H1 (cell line): ENCODE results near the gene IFT122. TPM values are rescaled to one million over a fixed set of nuclear protein-coding genes. Genes with fewer than 3 reads are reported as not detected.
"Not testable (repeated sequence)": the region's sequence is repeated elsewhere in the genome, so short reads cannot be mapped to it uniquely, and the experiment has no call there.

Experiments
- CTCF ChIA-PET: fragments of 300-600 bp; sonication (Branson Sonifier 250); formaldehyde crosslinking; loops from one replicate; lab custom pipeline; 2021; ENCODE audit not compliant: partially characterized antibody; lab: Charles Lee
- POLR2A ChIA-PET: fragments of 300-600 bp; sonication (Branson Sonifier 250); formaldehyde crosslinking; loops from one replicate; lab custom pipeline; 2021; ENCODE audit warnings: inconsistent platforms; ENCODE audit not compliant: partially characterized antibody; lab: Charles Lee
- DNase-seq, 2 experiments: peaks; one replicate each; pipeline versions ENCODE4 v3.0.0 to v3.0.0-alpha.2; 2010 to 2022; ENCODE audit warnings: low spot score in 2 of 2, low read depth in 1 of 2, mixed read lengths in 1 of 2
- FAIRE-seq: peaks from 2 replicates; lab custom pipeline; 2011; peaks lifted over from hg19 to GRCh38; lab: Jason Lieb, UNC
- H2AFZ ChIP-seq: 2 replicates; pipeline ENCODE4 v1.8.1; 2012; ENCODE audit warnings: low read length, inconsistent platforms
- H2AK5ac ChIP-seq: 2 replicates; pipeline ENCODE4 v1.6.1; 2013; ENCODE audit warnings: low read depth, low read length
- H2BK120ac ChIP-seq: replicated peaks from 2 replicates; pipeline ENCODE3; 2013; ENCODE audit warnings: low read depth, low read length, inconsistent platforms
- H2BK12ac ChIP-seq: 2 replicates; pipeline ENCODE4 v1.6.1; 2013; ENCODE audit warnings: low read depth, low read length
- H2BK15ac ChIP-seq: 2 replicates; pipeline ENCODE4 v1.6.1; 2013; ENCODE audit warnings: low read length
- H2BK20ac ChIP-seq: 2 replicates; pipeline ENCODE4 v1.6.1; 2013; ENCODE audit warnings: low read length
- H2BK5ac ChIP-seq: 2 replicates; pipeline ENCODE4 v1.6.1; 2013; ENCODE audit warnings: low read depth, low read length
- H3K14ac ChIP-seq: 2 replicates; pipeline ENCODE4 v1.6.1; 2013; ENCODE audit warnings: inconsistent platforms; ENCODE audit not compliant: insufficient read length
- H3K18ac ChIP-seq: 2 replicates; pipeline ENCODE4 v1.6.1; 2013; ENCODE audit warnings: low read length; ENCODE audit errors: extremely low read depth
- H3K23ac ChIP-seq: 2 replicates; pipeline ENCODE4 v1.6.1; 2013; ENCODE audit warnings: inconsistent platforms; ENCODE audit not compliant: insufficient read length
- H3K23me2 ChIP-seq: 2 replicates; pipeline ENCODE4 v1.6.1; 2013; ENCODE audit warnings: low read depth, low read length
- H3K27ac ChIP-seq: 2 replicates; pipeline ENCODE4 v1.6.1; 2011; ENCODE audit warnings: low read depth, low read length, inconsistent platforms
- H3K27me3 ChIP-seq, 4 experiments: replicated peaks in 1 of 4; 1 replicate in 1 of 4; 2 replicates in 3 of 4; pipeline versions ENCODE4 v1.6.1 to v1.8.1; 2011 to 2013; ENCODE audit warnings: low read length in 3 of 4, mild to moderate bottlenecking in 3 of 4, inconsistent platforms in 2 of 4, mixed read lengths in 2 of 4, moderate library complexity in 1 of 4; ENCODE audit not compliant: control insufficient read depth in 3 of 4, insufficient read depth in 3 of 4; ENCODE audit errors: extremely low read depth in 1 of 4
- H3K36me3 ChIP-seq, 4 experiments: 2 replicates each; pipeline versions ENCODE4 v1.6.1 to v1.8.1; 2011 to 2013; ENCODE audit warnings: mild to moderate bottlenecking in 4 of 4, low read length in 3 of 4, moderate library complexity in 2 of 4, control low read depth in 1 of 4, inconsistent platforms in 1 of 4; ENCODE audit not compliant: insufficient read depth in 4 of 4, control insufficient read depth in 2 of 4
- H3K4ac ChIP-seq: replicated peaks from 2 replicates; pipeline ENCODE3; 2013; ENCODE audit warnings: low read length, low read depth, mixed read lengths, inconsistent platforms; ENCODE audit not compliant: insufficient read length
- H3K4me1 ChIP-seq, 4 experiments: replicated peaks in 1 of 4; 1 replicate in 1 of 4; 2 replicates in 3 of 4; pipeline versions ENCODE4 v1.6.1 to v1.8.1; 2011 to 2013; ENCODE audit warnings: low read length in 3 of 4, inconsistent platforms in 2 of 4, mixed read lengths in 1 of 4; ENCODE audit not compliant: insufficient read depth in 4 of 4, control insufficient read depth in 3 of 4
- H3K4me2 ChIP-seq, 2 experiments: 2 replicates each; pipeline versions ENCODE4 v1.6.1 to v1.8.1; 2011 to 2013; ENCODE audit warnings: low read depth in 2 of 2, low read length in 2 of 2, control low read depth in 1 of 2, inconsistent platforms in 1 of 2, mild to moderate bottlenecking in 1 of 2; ENCODE audit not compliant: insufficient read depth in 1 of 2
- H3K4me3 ChIP-seq, 4 experiments: fragments of 200-600, 300-600 bp in 1 of 4; sonication (generic), shearing (Covaris generic), sonication (Bioruptor Twin) in 1 of 4; 2 replicates each; pipeline versions ENCODE4 v1.5.1 to v1.8.1; 2011 to 2016; ENCODE audit warnings: low read length in 4 of 4, low read depth in 3 of 4, control low read depth in 2 of 4, inconsistent platforms in 2 of 4, mild to moderate bottlenecking in 2 of 4, mixed read lengths in 1 of 4, moderate library complexity in 1 of 4; ENCODE audit not compliant: insufficient read depth in 2 of 4; ENCODE audit errors: extremely low read depth in 1 of 4
- H3K56ac ChIP-seq: replicated peaks from 2 replicates; pipeline ENCODE3; 2013; ENCODE audit warnings: low read depth, mild to moderate bottlenecking, mixed read lengths, low read length, inconsistent platforms; ENCODE audit not compliant: insufficient read length
- H3K79me1 ChIP-seq: 2 replicates; pipeline ENCODE4 v1.6.1; 2013; ENCODE audit warnings: low read depth, low read length, control low read depth
- H3K79me2 ChIP-seq, 2 experiments: 2 replicates each; pipeline versions ENCODE4 v1.6.1 to v1.8.1; 2012 to 2013; ENCODE audit warnings: low read length in 2 of 2, mild to moderate bottlenecking in 2 of 2, inconsistent platforms in 1 of 2; ENCODE audit not compliant: insufficient read depth in 2 of 2, control insufficient read depth in 1 of 2
- H3K9ac ChIP-seq, 4 experiments: replicated peaks in 1 of 4; 1 replicate in 1 of 4; 2 replicates in 3 of 4; pipeline versions ENCODE4 v1.6.1 to v1.8.1; 2011 to 2013; ENCODE audit warnings: low read depth in 3 of 4, low read length in 3 of 4, control low read depth in 2 of 4, mild to moderate bottlenecking in 2 of 4, moderate library complexity in 2 of 4, inconsistent platforms in 1 of 4; ENCODE audit errors: extremely low read depth in 1 of 4
- H3K9me3 ChIP-seq, 2 experiments: 2 replicates each; pipeline versions ENCODE4 v1.6.1 to v1.8.1; 2012 to 2013; ENCODE audit warnings: mild to moderate bottlenecking in 2 of 2, moderate library complexity in 2 of 2, control low read depth in 1 of 2, inconsistent platforms in 1 of 2, low read depth in 1 of 2, low read length in 1 of 2, mixed read lengths in 1 of 2; ENCODE audit not compliant: insufficient read depth in 2 of 2
- H4K20me1 ChIP-seq, 2 experiments: replicated peaks in 1 of 2; 2 replicates each; pipeline versions ENCODE3 to v1.8.1; 2011 to 2013; ENCODE audit warnings: inconsistent platforms in 2 of 2, low read length in 2 of 2, mild to moderate bottlenecking in 1 of 2; ENCODE audit not compliant: insufficient read depth in 2 of 2, control insufficient read depth in 1 of 2
- H4K5ac ChIP-seq: 2 replicates; pipeline ENCODE4 v1.6.1; 2013; ENCODE audit warnings: low read length, low read depth, mixed read lengths, inconsistent platforms; ENCODE audit not compliant: insufficient read length
- H4K8ac ChIP-seq: 2 replicates; pipeline ENCODE4 v1.8.0; 2013; ENCODE audit warnings: mild to moderate bottlenecking, moderate library complexity, low read length, inconsistent platforms; ENCODE audit not compliant: insufficient read depth; ENCODE audit errors: extremely low read depth
- H4K91ac ChIP-seq: replicated peaks from 2 replicates; pipeline ENCODE3; 2013; ENCODE audit warnings: low read length, mixed read lengths, inconsistent platforms; ENCODE audit not compliant: insufficient read length
- EZH2 ChIP-seq: fragments of 200-600 bp; sonication (generic); IDR thresholded peaks from 2 replicates; pipeline ENCODE4 v1.7.1; 2012; ENCODE audit warnings: low read depth, mild to moderate bottlenecking, moderate library complexity, low read length, inconsistent platforms; ENCODE audit not compliant: severe bottlenecking
- GTF2F1 ChIP-seq: IDR thresholded peaks from 2 replicates; pipeline ENCODE4 v1.6.1; 2012; ENCODE audit warnings: low read depth, low read length, improper control_type of control experiment, borderline replicate concordance
- HDAC6 ChIP-seq: IDR thresholded peaks from one replicate; pipeline ENCODE4 v1.7.1; 2012; ENCODE audit warnings: low read depth, mild to moderate bottlenecking, inconsistent platforms, low read length, moderate library complexity
- JUND ChIP-seq: IDR thresholded peaks from 2 replicates; pipeline ENCODE4 v1.6.1; 2011; ENCODE audit warnings: mild to moderate bottlenecking, improper control_type of control experiment, low read length
- PHF8 ChIP-seq: fragments of 200-600 bp; sonication (generic); conservative IDR thresholded peaks from 2 replicates; pipeline ENCODE4 v1.7.1; 2012; ENCODE audit warnings: low read depth, mild to moderate bottlenecking, inconsistent platforms, low read length, moderate library complexity
- RNF2 ChIP-seq: fragments of 200-900, 300-1000 bp; sonication (generic); IDR thresholded peaks from 2 replicates; pipeline ENCODE4 v1.7.1; 2016; ENCODE audit warnings: borderline replicate concordance, low read depth, mild to moderate bottlenecking, antibody characterized with exemption, low read length; ENCODE audit not compliant: poor library complexity, severe bottlenecking; ENCODE audit errors: missing control alignments
- WGBS, 2 experiments: shearing (Covaris generic) in 1 of 2; methylation state at CpG; one replicate each; pipeline versions ENCODE4 v1.1.6 to v1.1.7; 2013 to 2015; ENCODE audit warnings: low lambda C conversion rate in 2 of 2, mixed read lengths in 2 of 2, inconsistent platforms in 1 of 2, low coverage in 1 of 2, missing lambda C conversion rate in 1 of 2; ENCODE audit not compliant: insufficient replicate concordance in 2 of 2, insufficient coverage in 1 of 2, insufficient read length in 1 of 2; ENCODE audit errors: extremely low coverage in 1 of 2, missing lambda C conversion rate in 1 of 2; 5-methylcytosine and 5-hydroxymethylcytosine counted together
- polyA plus RNA-seq, 7 experiments: library from polyadenylated mRNA; depleted of rRNA in 3 of 7; stranded (reverse) in 5 of 7; unstranded in 2 of 7; fragments of >200 nt in 5 of 7; fragments of 200-250 nt in 2 of 7; gene quantifications; 1 replicate in 5 of 7; 2 replicates in 1 of 7; 4 replicates in 1 of 7; pipeline versions ENCODE4 v1.2.1 to v1.2.3, GENCODE V29; 2011 to 2013; ENCODE audit warnings: missing spikeins in 2 of 7, mixed read lengths in 2 of 7
- total RNA-seq: library from RNA; stranded (reverse); fragmentation: NEBNext Ultra II Directional; extraction: Animal tissue kit (Norgen Biotek cat#: 25700); gene quantifications from 2 replicates; pipeline ENCODE4 v1.2.1, GENCODE V29; 2021
- TF ChIP-seq, protein P1 (sequence below): IDR thresholded peaks from 2 replicates; pipeline ENCODE4 v1.6.1; 2012; ENCODE audit warnings: inconsistent platforms

Gene IFT122
- total and polyA plus RNA-seq, 2 of the 8 experiments (the other 6 are each of a cell fraction or from before 2014, with no cell fraction given) = 23.7 to 25.1 TPM

DNA sequence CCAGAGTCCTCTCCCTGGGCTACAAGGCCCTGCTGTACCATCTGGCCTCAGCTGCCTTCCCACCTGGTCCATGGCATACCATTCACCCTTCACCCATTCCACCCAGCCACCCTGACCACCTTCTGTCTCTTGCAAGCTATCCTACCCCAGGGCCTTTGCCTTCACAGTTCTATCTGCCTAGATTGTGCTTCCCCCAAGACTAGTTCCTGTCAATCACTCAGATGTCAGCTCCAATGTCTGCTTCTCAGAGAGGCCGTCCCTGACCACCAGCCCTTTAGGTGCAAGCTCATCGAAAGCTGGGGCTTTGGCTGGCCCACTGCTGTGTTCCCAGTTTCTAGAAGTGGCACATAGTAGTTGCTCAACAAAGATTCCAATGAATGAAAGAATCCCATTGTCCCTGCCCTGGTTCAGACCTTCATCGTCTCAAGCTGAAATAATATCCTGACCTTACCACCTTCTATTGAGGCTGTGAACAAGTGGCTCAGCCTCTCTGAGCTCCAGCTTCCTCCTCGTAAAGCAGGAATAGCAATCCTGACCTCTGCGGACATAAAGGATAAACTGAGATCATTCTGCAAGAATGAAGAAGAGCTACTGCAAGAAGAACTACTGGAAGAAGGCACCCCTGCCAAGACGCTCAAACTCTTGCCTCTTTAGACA, 27.4 kb upstream of the IFT122 start (continued):
- TF ChIP-seq, protein P1, sequence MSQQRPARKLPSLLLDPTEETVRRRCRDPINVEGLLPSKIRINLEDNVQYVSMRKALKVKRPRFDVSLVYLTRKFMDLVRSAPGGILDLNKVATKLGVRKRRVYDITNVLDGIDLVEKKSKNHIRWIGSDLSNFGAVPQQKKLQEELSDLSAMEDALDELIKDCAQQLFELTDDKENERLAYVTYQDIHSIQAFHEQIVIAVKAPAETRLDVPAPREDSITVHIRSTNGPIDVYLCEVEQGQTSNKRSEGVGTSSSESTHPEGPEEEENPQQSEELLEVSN = no peak
- TF ChIP-seq PHF8 (no peak), EZH2 (no peak), HDAC6 (no peak), JUND (no peak), RNF2 (no peak), GTF2F1 (no peak)

DNA sequence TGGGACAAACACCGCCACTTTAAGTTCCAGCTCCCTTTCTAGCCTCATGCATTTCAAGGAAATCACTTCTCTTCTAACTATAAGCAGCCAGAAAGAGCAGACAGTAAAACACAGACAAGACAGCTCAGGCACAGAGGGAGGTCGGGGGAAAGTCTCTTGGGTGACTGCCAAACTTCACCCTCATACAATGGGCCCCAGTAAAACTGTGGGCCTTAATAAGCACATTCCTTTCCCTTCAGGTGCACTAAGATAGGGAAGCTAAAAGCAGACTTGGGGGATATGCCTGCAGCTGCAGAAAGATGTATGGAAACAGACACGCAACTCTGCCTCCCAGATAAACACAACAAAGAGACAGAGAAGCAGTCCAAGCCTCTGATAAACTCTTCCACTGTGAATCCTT, 26.8 kb upstream of the IFT122 start:
- not testable (repeated sequence) for H2BK12ac ChIP-seq, H3K4me3 ChIP-seq, H3K4ac ChIP-seq, H3K27me3 ChIP-seq, H3K36me3 ChIP-seq, H3K9me3 ChIP-seq, H2BK20ac ChIP-seq, H2BK5ac ChIP-seq, H3K9ac ChIP-seq, H4K8ac ChIP-seq, H3K4me2 ChIP-seq, H3K23me2 ChIP-seq, H3K14ac ChIP-seq, H2BK120ac ChIP-seq, H4K5ac ChIP-seq, H3K56ac ChIP-seq, H3K4me1 ChIP-seq, H4K91ac ChIP-seq, H2AK5ac ChIP-seq, H3K79me2 ChIP-seq, H2AFZ ChIP-seq, DNase-seq, H3K18ac ChIP-seq, H3K79me1 ChIP-seq, H4K20me1 ChIP-seq, H3K27ac ChIP-seq, H2BK15ac ChIP-seq, H3K23ac ChIP-seq, FAIRE-seq
- ChIA-PET POLR2A (interaction anchor here (0.8 to 1.6 kb wide), 2 partner anchors 8 to 18 kb away, joined by 3 to 4 read pairs; no protein-coding TSS in a partner anchor), CTCF (interaction anchor here (0.8 to 2.2 kb wide), 6 partner anchors 10 to 529 kb away, joined by 3 to 12 read pairs (median 5); no protein-coding TSS in a partner anchor)
- 87% methylated on average over 3 of the region's 3 CpGs; no CpG with 5 or more reads in 1 of the 2 experiments for WGBS, 2 experiments
